ENCODE measurements around the gene ZNF600. TPM values are rescaled to one million over a fixed set of nuclear protein-coding genes. Genes with fewer than 3 reads are reported as not detected.
"Not testable (repeated sequence)": the region's sequence is repeated elsewhere in the genome, so short reads cannot be mapped to it uniquely, and the experiment has no call there.

The ZNF600 gene
- total RNA-seq, 1 donor from 2014 or later: 2.3 TPM

DNA sequence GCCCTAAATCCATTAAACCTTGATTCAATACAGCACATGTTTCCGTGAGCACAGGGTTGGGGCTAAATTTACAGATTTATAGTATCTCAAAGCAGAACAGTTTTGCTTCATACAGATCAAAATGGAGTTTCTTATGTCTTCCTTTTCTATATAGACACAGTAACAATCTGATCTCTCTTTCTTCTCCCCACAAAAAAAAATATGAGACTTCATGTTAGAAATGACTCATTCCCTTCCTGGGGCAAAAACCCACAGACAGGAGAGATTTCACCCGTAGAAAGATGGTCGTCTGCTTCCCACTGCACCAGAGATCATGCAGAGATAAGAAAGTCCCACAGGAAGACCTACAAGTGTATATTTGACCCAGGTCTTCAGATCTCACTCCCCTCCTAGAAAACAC, 44.1 kb downstream of the ZNF600 start:
- TF ChIP-seq CTCF (conservative IDR thresholded peaks at IDR 0.05): no peak
- no peak overlapping the region for H3K27ac Mint-ChIP-seq (ENCODE audit: unreplicated experiment)
- no peak for DNase-seq (ENCODE audit: low read depth, low spot score)
- H3K9me3 Mint-ChIP-seq: no peaks in the 10 kb centered on the region
- no peaks in the 10 kb centered on the region for H3K36me3 Mint-ChIP-seq (ENCODE audit: low read depth)
- H3K4me3 Mint-ChIP-seq: no peak overlapping the region
- no peaks in the 10 kb centered on the region for H3K4me1 Mint-ChIP-seq
- H3K27me3 Mint-ChIP-seq (ENCODE audit: low read depth): no peaks in the 10 kb centered on the region

GRCh38 chr19:52741951-52742485, 44.6 kb downstream of the ZNF600 start:
- DNase-seq (ENCODE audit: low read depth, low spot score): no peak
- Mint-ChIP-seq H3K4me3 (no peak overlapping the region), H3K4me1 (peaks cover 3% of the 10 kb centered on the region), H3K27ac (ENCODE audit: unreplicated experiment) (no peak overlapping the region), H3K9me3 (no peaks in the 10 kb centered on the region), H3K27me3 (ENCODE audit: low read depth) (no peaks in the 10 kb centered on the region), H3K36me3 (ENCODE audit: low read depth) (no peaks in the 10 kb centered on the region)
- TF ChIP-seq CTCF (conservative IDR thresholded peaks at IDR 0.05): no peak

GRCh38 chr19:52741371-52741770, 45.2 kb downstream of the ZNF600 start:
- H3K4me1 Mint-ChIP-seq; H3K9me3 Mint-ChIP-seq; H3K4me3 Mint-ChIP-seq; DNase-seq (ENCODE audit: low read depth, low spot score); H3K36me3 Mint-ChIP-seq (ENCODE audit: low read depth); H3K27ac Mint-ChIP-seq (ENCODE audit: unreplicated experiment); H3K27me3 Mint-ChIP-seq (ENCODE audit: low read depth): not testable (repeated sequence)

GRCh38 chr19:52739576-52739975, 47.0 kb downstream of the ZNF600 start:
- H3K27ac Mint-ChIP-seq (ENCODE audit: unreplicated experiment): no peak overlapping the region

GRCh38 chr19:52735734-52736133, 50.9 kb downstream of the ZNF600 start:
- Mint-ChIP-seq H3K4me3 (peak overlapping the region; percentile 99), H3K27me3 (ENCODE audit: low read depth) (no peaks in the 10 kb centered on the region), H3K36me3 (ENCODE audit: low read depth) (no peaks in the 10 kb centered on the region), H3K9me3 (no peaks in the 10 kb centered on the region), H3K4me1 (peaks cover 30% of the 10 kb centered on the region), H3K27ac (ENCODE audit: unreplicated experiment) (peak overlapping the region; percentile 99)
- no peak for TF ChIP-seq CTCF (conservative IDR thresholded peaks at IDR 0.05)
- DNase-seq (ENCODE audit: low read depth, low spot score): peak; percentile 55

More at GRCh38 chr19:52739576-52739975, 47.0 kb downstream of the ZNF600 start:
- TF ChIP-seq CTCF (conservative IDR thresholded peaks at IDR 0.05): no peak
- no peaks in the 10 kb centered on the region for H3K9me3 Mint-ChIP-seq
- no peaks in the 10 kb centered on the region for H3K36me3 Mint-ChIP-seq (ENCODE audit: low read depth)
- DNase-seq (ENCODE audit: low read depth, low spot score): no peak
- H3K4me3 Mint-ChIP-seq: no peak overlapping the region
- H3K4me1 Mint-ChIP-seq: peaks cover 17% of the 10 kb centered on the region
- no peaks in the 10 kb centered on the region for H3K27me3 Mint-ChIP-seq (ENCODE audit: low read depth)

GRCh38 chr19:52734893-52735661, 51.5 kb downstream of the ZNF600 start, which contains the start of gene ZNF611:
ZNF611 (minus strand) TSS chr19:52735044; CDS start chr19:52715894, 19,150 bp downstream.
- DNase-seq (ENCODE audit: low read depth, low spot score): peak; percentile 99
- peak; percentile 79 for TF ChIP-seq CTCF (conservative IDR thresholded peaks at IDR 0.05)
- peaks cover 30% of the 10 kb centered on the region for H3K4me1 Mint-ChIP-seq
- H3K27ac Mint-ChIP-seq (ENCODE audit: unreplicated experiment): peak within 1 kb of the TSS; percentile 99
- no peaks in the 10 kb centered on the region for H3K27me3 Mint-ChIP-seq (ENCODE audit: low read depth)
- H3K9me3 Mint-ChIP-seq: no peaks in the 10 kb centered on the region
- no peaks in the 10 kb centered on the region for H3K36me3 Mint-ChIP-seq (ENCODE audit: low read depth)
- peak within 1 kb of the TSS; percentile 99 for H3K4me3 Mint-ChIP-seq
